ENCODE data around the gene HSBP1. TPM values are rescaled to one million over a fixed set of nuclear protein-coding genes. Genes with fewer than 3 reads are reported as not detected.

HSBP1 gene
- total and polyA plus RNA-seq, 12 donors, result 86.7 to 178 (median 155) TPM

DNA sequence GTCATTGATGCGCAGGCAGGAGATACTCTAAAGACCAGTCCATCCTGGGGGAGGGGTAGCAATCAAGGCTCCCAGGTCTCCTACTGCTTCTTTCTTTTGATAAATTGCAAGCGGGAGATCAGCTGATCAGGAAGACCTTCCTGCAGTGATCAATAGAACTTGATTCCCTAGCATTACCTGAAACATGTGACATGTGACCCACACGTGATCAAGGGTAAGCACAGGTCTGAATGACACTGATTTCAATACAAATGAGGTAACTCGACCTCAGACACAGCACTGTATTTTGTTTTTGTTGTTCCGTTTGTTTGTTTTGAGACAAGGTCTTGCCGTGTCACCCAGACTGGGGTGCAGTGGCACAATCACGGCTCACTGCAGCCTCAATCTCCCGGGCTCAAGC lies 51.5 kb downstream of the HSBP1 start:
- TF ChIP-seq, protein P1, sequence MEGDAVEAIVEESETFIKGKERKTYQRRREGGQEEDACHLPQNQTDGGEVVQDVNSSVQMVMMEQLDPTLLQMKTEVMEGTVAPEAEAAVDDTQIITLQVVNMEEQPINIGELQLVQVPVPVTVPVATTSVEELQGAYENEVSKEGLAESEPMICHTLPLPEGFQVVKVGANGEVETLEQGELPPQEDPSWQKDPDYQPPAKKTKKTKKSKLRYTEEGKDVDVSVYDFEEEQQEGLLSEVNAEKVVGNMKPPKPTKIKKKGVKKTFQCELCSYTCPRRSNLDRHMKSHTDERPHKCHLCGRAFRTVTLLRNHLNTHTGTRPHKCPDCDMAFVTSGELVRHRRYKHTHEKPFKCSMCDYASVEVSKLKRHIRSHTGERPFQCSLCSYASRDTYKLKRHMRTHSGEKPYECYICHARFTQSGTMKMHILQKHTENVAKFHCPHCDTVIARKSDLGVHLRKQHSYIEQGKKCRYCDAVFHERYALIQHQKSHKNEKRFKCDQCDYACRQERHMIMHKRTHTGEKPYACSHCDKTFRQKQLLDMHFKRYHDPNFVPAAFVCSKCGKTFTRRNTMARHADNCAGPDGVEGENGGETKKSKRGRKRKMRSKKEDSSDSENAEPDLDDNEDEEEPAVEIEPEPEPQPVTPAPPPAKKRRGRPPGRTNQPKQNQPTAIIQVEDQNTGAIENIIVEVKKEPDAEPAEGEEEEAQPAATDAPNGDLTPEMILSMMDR (IDR thresholded peaks at IDR 0.05), result no peak
- intact Hi-C loops (cut with DNase I), result no loop called here
- no peaks in the 10 kb centered on the region for H3K9me3 ChIP-seq
- WGBS, 2 donors, result 77 to 78% methylated on average over 8 of the region's 8 CpGs
- no peaks in the 10 kb centered on the region for H3K27me3 ChIP-seq
- no peaks in the 10 kb centered on the region for H3K4me1 ChIP-seq
- no peak overlapping the region for H3K4me3 ChIP-seq
- no peak for DNase-seq
- no peak overlapping the region for H3K27ac ChIP-seq
- no peaks in the 10 kb centered on the region for H3K36me3 ChIP-seq
- ATAC-seq, result no peak

DNA sequence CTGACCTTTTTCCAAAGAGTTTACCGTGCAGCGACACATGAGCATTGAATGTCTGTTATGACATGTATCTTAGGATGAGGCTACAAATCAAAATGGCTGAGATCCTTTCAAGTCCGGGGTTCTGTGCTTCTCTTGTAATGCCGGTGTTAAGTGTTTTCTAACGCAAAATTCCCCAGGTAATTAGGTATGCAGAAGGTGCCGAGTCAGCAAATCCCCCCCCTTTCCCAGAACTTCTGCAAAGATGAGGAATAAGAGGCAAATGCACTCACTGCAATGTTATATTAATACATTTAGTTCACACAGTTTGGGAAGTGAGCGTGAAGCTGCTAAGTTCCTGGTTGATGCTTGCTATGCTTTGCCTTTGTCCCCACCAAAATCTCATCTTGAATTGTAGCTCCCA lies 54.9 kb downstream of the HSBP1 start:
- Histone ChIP-seq H3K4me3 (no peak overlapping the region), H3K27me3 (peaks cover 0 to 3% (median 0%) of the 10 kb centered on the region in 7 donors), H3K9me3 (peaks cover 0 to 5% (median 0%) of the 10 kb centered on the region in 11 donors), H3K4me1 (no peaks in the 10 kb centered on the region), H3K27ac (no peak overlapping the region), H3K36me3 (no peaks in the 10 kb centered on the region)
- TF ChIP-seq, protein P1 (IDR thresholded peaks at IDR 0.05), result no peak
- DNase-seq, result no peak
- 86 to 89% methylated on average over 7 of the region's 7 CpGs for WGBS, 2 donors
- intact Hi-C loops (cut with DNase I), result no loop called here
- ATAC-seq, result no peak

DNA sequence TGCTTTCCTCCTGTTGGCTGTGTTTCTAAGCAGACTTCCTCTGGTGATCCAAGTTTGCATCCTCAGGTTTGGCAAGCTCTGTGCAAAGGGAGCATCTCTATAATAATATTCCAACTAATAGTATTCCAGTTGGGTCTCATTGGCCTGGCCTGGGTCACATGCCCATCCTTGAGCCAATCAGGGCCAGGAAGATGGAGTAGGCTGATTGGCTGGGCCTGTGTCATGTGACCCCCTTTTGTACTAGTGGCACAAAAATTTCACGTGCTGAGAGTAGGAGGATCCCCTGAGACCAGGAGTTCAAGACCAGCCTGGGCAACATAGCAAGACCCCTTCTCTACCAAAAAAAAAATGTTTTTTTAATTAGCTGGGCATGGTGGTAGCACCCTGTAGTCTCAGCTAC lies 55.9 kb downstream of the HSBP1 start:
- intact Hi-C loops (cut with DNase I), result no loop called here
- ATAC-seq, result no peak
- WGBS, 2 donors, result 74 to 90% methylated on average over 1 of the region's 1 CpG

More for the DNA sequence above, 55.9 kb downstream of the HSBP1 start:
- Histone ChIP-seq H3K4me1 (no peaks in the 10 kb centered on the region), H3K9me3 (peaks cover 0 to 5% (median 0%) of the 10 kb centered on the region in 11 donors), H3K36me3 (no peaks in the 10 kb centered on the region), H3K27ac (no peak overlapping the region), H3K27me3 (peaks cover 0 to 3% (median 0%) of the 10 kb centered on the region in 7 donors), H3K4me3 (no peak overlapping the region)
- DNase-seq, result no peak
- TF ChIP-seq, protein P1 (IDR thresholded peaks at IDR 0.05), result no peak

Other genes with a start within 250 kb of the HSBP1 start
- gene MLYCD, start 91.1 kb downstream of the HSBP1 start, total RNA-seq, result 10 to 100 TPM; 23.6 to 58.0 (median 43.8) TPM
- gene MLYCD, start 91.1 kb downstream of the HSBP1 start, polyA plus RNA-seq, result 10 to 100 TPM; 13.5 to 25.1 TPM
- gene OSGIN1, start 145.3 kb downstream of the HSBP1 start, total RNA-seq, result 10 to 100 TPM in 1 of 10 donors, 1 to 10 TPM in 9; 3.2 to 14.5 (median 5.3) TPM
- 10 to 100 TPM in 1 of 2 donors, 1 to 10 TPM in 1; 5.6 to 10.5 TPM for gene OSGIN1, start 145.3 kb downstream of the HSBP1 start, polyA plus RNA-seq
- gene NECAB2, start 160.3 kb downstream of the HSBP1 start, total RNA-seq, result 1 to 10 TPM in 4 of 10 donors, under 1 TPM in 6; 0.32 to 1.1 (median 0.90) TPM
- 1 to 10 TPM; 1.9 to 3.2 TPM for gene NECAB2, start 160.3 kb downstream of the HSBP1 start, polyA plus RNA-seq
- gene SLC38A8, start 234.8 kb downstream of the HSBP1 start, total RNA-seq, result 1 to 10 TPM in 2 of 10 donors, under 1 TPM in 1, not detected in 7; 0.45 to 5.1 (median 1.2) TPM
- 10 to 100 TPM in 1 of 2 donors, not detected in 1; 30.8 TPM for gene SLC38A8, start 234.8 kb downstream of the HSBP1 start, polyA plus RNA-seq